Measurements from ENCODE around the gene RAI14.

DNA sequence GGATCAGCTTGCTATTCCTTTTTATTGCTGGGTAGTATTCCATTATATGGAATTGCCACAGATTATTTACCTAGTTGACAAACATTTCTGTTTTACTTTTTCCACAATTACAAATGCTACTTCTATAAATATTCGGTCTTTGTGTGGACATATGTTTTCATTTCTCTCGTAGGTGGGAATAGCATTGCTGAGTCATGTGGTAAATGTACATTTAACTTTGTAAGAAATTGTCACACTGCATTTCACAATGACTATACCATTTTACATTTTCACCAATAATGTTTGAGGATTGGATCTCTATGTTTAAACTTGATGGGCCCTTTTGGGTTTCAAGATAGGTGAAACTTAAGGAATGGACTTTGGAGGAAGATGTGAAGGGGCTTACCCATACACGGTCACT, 19.7 kb downstream of the RAI14 start:
- TF ChIP-seq, protein P1, sequence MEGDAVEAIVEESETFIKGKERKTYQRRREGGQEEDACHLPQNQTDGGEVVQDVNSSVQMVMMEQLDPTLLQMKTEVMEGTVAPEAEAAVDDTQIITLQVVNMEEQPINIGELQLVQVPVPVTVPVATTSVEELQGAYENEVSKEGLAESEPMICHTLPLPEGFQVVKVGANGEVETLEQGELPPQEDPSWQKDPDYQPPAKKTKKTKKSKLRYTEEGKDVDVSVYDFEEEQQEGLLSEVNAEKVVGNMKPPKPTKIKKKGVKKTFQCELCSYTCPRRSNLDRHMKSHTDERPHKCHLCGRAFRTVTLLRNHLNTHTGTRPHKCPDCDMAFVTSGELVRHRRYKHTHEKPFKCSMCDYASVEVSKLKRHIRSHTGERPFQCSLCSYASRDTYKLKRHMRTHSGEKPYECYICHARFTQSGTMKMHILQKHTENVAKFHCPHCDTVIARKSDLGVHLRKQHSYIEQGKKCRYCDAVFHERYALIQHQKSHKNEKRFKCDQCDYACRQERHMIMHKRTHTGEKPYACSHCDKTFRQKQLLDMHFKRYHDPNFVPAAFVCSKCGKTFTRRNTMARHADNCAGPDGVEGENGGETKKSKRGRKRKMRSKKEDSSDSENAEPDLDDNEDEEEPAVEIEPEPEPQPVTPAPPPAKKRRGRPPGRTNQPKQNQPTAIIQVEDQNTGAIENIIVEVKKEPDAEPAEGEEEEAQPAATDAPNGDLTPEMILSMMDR (IDR thresholded peaks at IDR 0.05; ENCODE audit: extremely low read depth in 1 of 2, insufficient read depth in 1 of 2, low read depth in 1 of 2, low read length in 2 of 2) = no peak
- TF ChIP-seq POLR2AphosphoS5 (IDR thresholded peaks at IDR 0.05; ENCODE audit: insufficient read depth, low read depth, low read length) = no peak
- TF ChIP-seq POLR2A (IDR thresholded peaks at IDR 0.05; ENCODE audit: low read depth, low read length) = no peak
- TF ChIP-seq MYC (IDR thresholded peaks at IDR 0.05; ENCODE audit: low read depth, low read length) = no peak
- TF ChIP-seq EZH2 (IDR thresholded peaks at IDR 0.05; ENCODE audit: borderline replicate concordance, low read depth, low read length, severe bottlenecking) = no peak
- TF ChIP-seq, protein P2, sequence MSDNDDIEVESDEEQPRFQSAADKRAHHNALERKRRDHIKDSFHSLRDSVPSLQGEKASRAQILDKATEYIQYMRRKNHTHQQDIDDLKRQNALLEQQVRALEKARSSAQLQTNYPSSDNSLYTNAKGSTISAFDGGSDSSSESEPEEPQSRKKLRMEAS (IDR thresholded peaks at IDR 0.05; ENCODE audit: insufficient read depth, insufficient read length) = no peak
- no peak for TF ChIP-seq FOS (IDR thresholded peaks at IDR 0.05; ENCODE audit: borderline replicate concordance, insufficient read depth, low read length)

All from endothelial cell of umbilical vein (primary cell).